ENCODE measurements around the gene PRKX.
"Not testable (repeated sequence)": the region's sequence is repeated elsewhere in the genome, so short reads cannot be mapped to it uniquely, and the experiment has no call there.

Gene PRKX

GRCh38 chrX:3713225-3713936 is at the start of gene PRKX:
PRKX (minus strand) TSS chrX:3713649; CDS start chrX:3713253, 396 bp downstream.
- DNase-seq: no peak

GRCh38 chrX:3763111-3763510 is 49.7 kb upstream of the PRKX start:
- no peak for DNase-seq

- DNase-seq: no peak
Measured at GRCh38 chrX:3757510-3758025, 44.1 kb upstream of the PRKX start.

- DNase-seq: no peak
Measured at GRCh38 chrX:3748052-3748559, 34.7 kb upstream of the PRKX start.

- no peak for DNase-seq
Measured at GRCh38 chrX:3743801-3744439, 30.5 kb upstream of the PRKX start.

GRCh38 chrX:3740946-3741345 is 27.5 kb upstream of the PRKX start:
- not testable (repeated sequence) for DNase-seq

- no peak for DNase-seq
Measured at GRCh38 chrX:3738509-3738908, 25.1 kb upstream of the PRKX start.

- not testable (repeated sequence) for DNase-seq
Measured at GRCh38 chrX:3736536-3736935, 23.1 kb upstream of the PRKX start.

GRCh38 chrX:3735891-3736290 is 22.4 kb upstream of the PRKX start:
- not testable (repeated sequence) for DNase-seq

GRCh38 chrX:3734456-3734855 is 21.0 kb upstream of the PRKX start:
- not testable (repeated sequence) for DNase-seq

GRCh38 chrX:3733043-3733430 is 19.6 kb upstream of the PRKX start:
- no peak for DNase-seq

GRCh38 chrX:3732326-3733042 is 19.0 kb upstream of the PRKX start:
- DNase-seq: not testable (repeated sequence)

- no peak for DNase-seq
Measured at GRCh38 chrX:3728454-3728853, 15.0 kb upstream of the PRKX start.

- not testable (repeated sequence) for DNase-seq
Measured at GRCh38 chrX:3723460-3723859, 10.0 kb upstream of the PRKX start.

GRCh38 chrX:3717742-3718420 is 4.4 kb upstream of the PRKX start:
- DNase-seq: no peak

- DNase-seq: no peak
Measured at GRCh38 chrX:3715921-3716320, 2.5 kb upstream of the PRKX start.

GRCh38 chrX:3714706-3715479 is 1.4 kb upstream of the PRKX start:
- not testable (repeated sequence) for DNase-seq

GRCh38 chrX:3713937-3714434 is 537 bp upstream of the PRKX start:
- no peak for DNase-seq

- no peak for DNase-seq
Measured at GRCh38 chrX:3712870-3713224, 602 bp downstream of the PRKX start.

- no peak for DNase-seq
Measured at GRCh38 chrX:3712051-3712869, 1.2 kb downstream of the PRKX start.

GRCh38 chrX:3711331-3711917 is 2.0 kb downstream of the PRKX start:
- no peak for DNase-seq
